Superior temporal gyrus (tissue), 1 donor: ENCODE data around the gene CNTN4.

ENCODE experiments used
- DNase-seq: peaks from one replicate; pipeline ENCODE4 v3.0.0-alpha.2; 2016; ENCODE audit errors: extremely low spot score

The CNTN4 gene

GRCh38 chr3:2579206-2579605 is 480.5 kb downstream of the CNTN4 start:
- DNase-seq, result peak; percentile 48

- no peak for DNase-seq
Measured at GRCh38 chr3:2583046-2583445, 484.4 kb downstream of the CNTN4 start.

- no peak for DNase-seq
Measured at GRCh38 chr3:2589336-2589969, 490.8 kb downstream of the CNTN4 start.

GRCh38 chr3:2595486-2595885 is 496.8 kb downstream of the CNTN4 start:
- no peak for DNase-seq

GRCh38 chr3:2597615-2598014 is 498.9 kb downstream of the CNTN4 start:
- no peak for DNase-seq

- no peak for DNase-seq
Measured at GRCh38 chr3:2599471-2599870, 500.8 kb downstream of the CNTN4 start.

- DNase-seq, result no peak
Measured at GRCh38 chr3:2603692-2604289, 505.1 kb downstream of the CNTN4 start.

GRCh38 chr3:2614578-2614977 is 515.9 kb downstream of the CNTN4 start:
- DNase-seq, result no peak

GRCh38 chr3:2615080-2615479 is 516.4 kb downstream of the CNTN4 start:
- no peak for DNase-seq

- DNase-seq, result no peak
Measured at GRCh38 chr3:2623436-2623835, 524.8 kb downstream of the CNTN4 start.

- DNase-seq, result no peak
Measured at GRCh38 chr3:2628117-2628516, 529.5 kb downstream of the CNTN4 start.

- no peak for DNase-seq
Measured at GRCh38 chr3:2635511-2635910, 536.8 kb downstream of the CNTN4 start.

- DNase-seq, result no peak
Measured at GRCh38 chr3:2643606-2644005, 544.9 kb downstream of the CNTN4 start.

GRCh38 chr3:2645001-2645400 is 546.3 kb downstream of the CNTN4 start:
- no peak for DNase-seq

- DNase-seq, result no peak
Measured at GRCh38 chr3:2650746-2651145, 552.1 kb downstream of the CNTN4 start.

- DNase-seq, result no peak
Measured at GRCh38 chr3:2652386-2652785, 553.7 kb downstream of the CNTN4 start.

GRCh38 chr3:2653706-2654105 is 555.0 kb downstream of the CNTN4 start:
- no peak for DNase-seq

GRCh38 chr3:2655229-2655701 is 556.6 kb downstream of the CNTN4 start:
- no peak for DNase-seq

GRCh38 chr3:2656806-2657777 is 558.4 kb downstream of the CNTN4 start:
- peak; percentile 44 for DNase-seq

- no peak for DNase-seq
Measured at GRCh38 chr3:2657971-2658370, 559.3 kb downstream of the CNTN4 start.

- no peak for DNase-seq
Measured at GRCh38 chr3:2659896-2660295, 561.2 kb downstream of the CNTN4 start.

- DNase-seq, result no peak
Measured at GRCh38 chr3:2661078-2661477, 562.4 kb downstream of the CNTN4 start.

- DNase-seq, result no peak
Measured at GRCh38 chr3:2677501-2677900, 578.8 kb downstream of the CNTN4 start.
